ENCODE measurements around the gene DDAH1.

DNA sequence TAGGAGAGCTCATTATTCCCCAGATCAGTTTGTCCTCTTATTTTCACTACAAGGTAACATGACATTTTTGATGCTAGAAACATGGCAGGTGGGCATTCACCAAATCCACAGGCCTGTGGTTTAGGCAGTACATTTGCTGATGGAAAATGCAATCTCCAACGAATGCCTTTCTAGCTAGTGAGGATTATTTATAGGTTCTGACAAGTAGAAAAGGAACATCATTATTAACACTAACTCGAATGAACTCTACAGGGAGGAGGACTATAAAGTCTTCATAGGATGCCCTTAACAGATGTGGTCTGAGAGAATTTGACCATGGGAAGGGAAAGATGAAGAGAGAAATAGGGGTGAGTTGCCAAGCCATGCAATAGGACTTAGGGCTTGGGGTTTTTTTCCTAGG is 117.1 kb downstream of the DDAH1 start:
- TF ChIP-seq, protein P1, sequence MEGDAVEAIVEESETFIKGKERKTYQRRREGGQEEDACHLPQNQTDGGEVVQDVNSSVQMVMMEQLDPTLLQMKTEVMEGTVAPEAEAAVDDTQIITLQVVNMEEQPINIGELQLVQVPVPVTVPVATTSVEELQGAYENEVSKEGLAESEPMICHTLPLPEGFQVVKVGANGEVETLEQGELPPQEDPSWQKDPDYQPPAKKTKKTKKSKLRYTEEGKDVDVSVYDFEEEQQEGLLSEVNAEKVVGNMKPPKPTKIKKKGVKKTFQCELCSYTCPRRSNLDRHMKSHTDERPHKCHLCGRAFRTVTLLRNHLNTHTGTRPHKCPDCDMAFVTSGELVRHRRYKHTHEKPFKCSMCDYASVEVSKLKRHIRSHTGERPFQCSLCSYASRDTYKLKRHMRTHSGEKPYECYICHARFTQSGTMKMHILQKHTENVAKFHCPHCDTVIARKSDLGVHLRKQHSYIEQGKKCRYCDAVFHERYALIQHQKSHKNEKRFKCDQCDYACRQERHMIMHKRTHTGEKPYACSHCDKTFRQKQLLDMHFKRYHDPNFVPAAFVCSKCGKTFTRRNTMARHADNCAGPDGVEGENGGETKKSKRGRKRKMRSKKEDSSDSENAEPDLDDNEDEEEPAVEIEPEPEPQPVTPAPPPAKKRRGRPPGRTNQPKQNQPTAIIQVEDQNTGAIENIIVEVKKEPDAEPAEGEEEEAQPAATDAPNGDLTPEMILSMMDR (IDR thresholded peaks at IDR 0.05; ENCODE audit: low read depth, low read length), result no peak
- no peak for TF ChIP-seq EZH2phosphoT487 (IDR thresholded peaks at IDR 0.05; ENCODE audit: low read depth)
